ENCODE measurements around the gene GDA. TPM values are rescaled to one million over a fixed set of nuclear protein-coding genes. Genes with fewer than 3 reads are reported as not detected.

Gene GDA
- total and polyA plus RNA-seq, 2 of the 4 experiments (the other 2 are of a cell fraction), result not detected

DNA sequence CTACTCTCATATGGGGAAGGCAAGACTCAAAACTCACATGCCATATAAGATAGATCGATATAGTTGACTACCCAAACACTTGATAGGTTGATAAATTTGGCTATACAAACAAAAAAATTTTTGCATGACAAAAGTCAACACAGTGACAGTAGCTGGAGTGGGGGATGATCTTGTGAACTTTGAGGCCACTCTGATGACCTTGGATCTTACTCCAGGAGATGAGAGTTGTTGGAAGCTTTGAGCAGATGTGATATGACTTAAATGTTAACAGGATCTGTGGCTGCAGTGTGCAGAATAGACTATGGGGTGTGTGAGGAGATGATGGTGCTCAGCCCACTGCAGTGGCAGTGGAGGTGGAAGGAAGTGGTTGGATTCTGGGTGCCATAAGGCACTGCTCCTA is 114.3 kb downstream of the GDA start:
- no peak overlapping the region for H3K18ac ChIP-seq (ENCODE audit: low read depth, low read length)
- H4K91ac ChIP-seq (ENCODE audit: insufficient read depth, low read depth, low read length), result no peak overlapping the region
- no peak overlapping the region for H3K27ac ChIP-seq (ENCODE audit: insufficient read depth, low read length)
- no peak overlapping the region for H4K5ac ChIP-seq (ENCODE audit: low read depth, low read length)
- no CpG with 5 or more reads among the region's 1 CpG for WGBS, 2 experiments (ENCODE audit: extremely low coverage in 2 of 2, insufficient read length in 1 of 2)
- no peak overlapping the region for H2BK120ac ChIP-seq (ENCODE audit: low read depth, low read length)
- H2AK5ac ChIP-seq (ENCODE audit: low read depth, low read length), result no peak overlapping the region
- H3K4me3 ChIP-seq (ENCODE audit: insufficient read depth, low read depth, low read length), result no peak overlapping the region
- H3K27me3 ChIP-seq (ENCODE audit: control insufficient read depth, insufficient read depth, low read length), result peaks cover 5% of the 10 kb centered on the region
- no peaks in the 10 kb centered on the region for H4K20me1 ChIP-seq (ENCODE audit: insufficient read depth, low read length)
- no TSS peak for BruUV-seq (replicated peaks)
- no peaks in the 10 kb centered on the region for H3K79me1 ChIP-seq (ENCODE audit: low read depth in 1 of 2, low read length in 2 of 2)
- ChIA-PET CTCF (interaction anchor here (1.6 kb wide), 1 partner anchor 225 kb away, joined by 3 read pairs; no protein-coding TSS in a partner anchor), POLR2A (ENCODE audit: unreplicated experiment) (no interaction called here)
- no peak overlapping the region for H4K8ac ChIP-seq (ENCODE audit: low read depth in 2 of 2, low read length in 2 of 2)
- dilution Hi-C loops (cut with HindIII; ENCODE audit: low sequenced_read_pairs, unreplicated experiment), result no loop called here
- no peak for ATAC-seq (ENCODE audit: low read depth)
- H3K23ac ChIP-seq (ENCODE audit: low read depth, low read length), result no peak overlapping the region
- H2BK5ac ChIP-seq (ENCODE audit: low read depth, low read length, poor library complexity, severe bottlenecking), result no peak overlapping the region
- no peak overlapping the region for H3K9ac ChIP-seq (ENCODE audit: low read depth, low read length)
- H3K56ac ChIP-seq (ENCODE audit: extremely low read depth, insufficient read depth, low read length), result no peak overlapping the region
- H3K4me2 ChIP-seq (ENCODE audit: low read depth, low read length), result no peak overlapping the region
- TF ChIP-seq POLR2A (IDR thresholded peaks at IDR 0.05; ENCODE audit: low read depth, low read length), result no peak
- TF ChIP-seq BHLHE40 (IDR thresholded peaks at IDR 0.05; ENCODE audit: low read depth, low read length), result no peak
- TF ChIP-seq MAFK (IDR thresholded peaks at IDR 0.05; ENCODE audit: low read depth, low read length), result no peak
- no peak for TF ChIP-seq USF2 (IDR thresholded peaks at IDR 0.05; ENCODE audit: low read depth, low read length)
- TF ChIP-seq MAZ (IDR thresholded peaks at IDR 0.05; ENCODE audit: borderline replicate concordance, low read depth, low read length), result no peak
- TF ChIP-seq NFE2L2 (IDR thresholded peaks at IDR 0.05; ENCODE audit: low read depth, low read length), result no peak
- no peak for TF ChIP-seq FOS (IDR thresholded peaks at IDR 0.05; ENCODE audit: low read depth, low read length)
- TF ChIP-seq ELK1 (IDR thresholded peaks at IDR 0.05; ENCODE audit: borderline replicate concordance, low read depth, low read length), result no peak
- TF ChIP-seq, protein P1, sequence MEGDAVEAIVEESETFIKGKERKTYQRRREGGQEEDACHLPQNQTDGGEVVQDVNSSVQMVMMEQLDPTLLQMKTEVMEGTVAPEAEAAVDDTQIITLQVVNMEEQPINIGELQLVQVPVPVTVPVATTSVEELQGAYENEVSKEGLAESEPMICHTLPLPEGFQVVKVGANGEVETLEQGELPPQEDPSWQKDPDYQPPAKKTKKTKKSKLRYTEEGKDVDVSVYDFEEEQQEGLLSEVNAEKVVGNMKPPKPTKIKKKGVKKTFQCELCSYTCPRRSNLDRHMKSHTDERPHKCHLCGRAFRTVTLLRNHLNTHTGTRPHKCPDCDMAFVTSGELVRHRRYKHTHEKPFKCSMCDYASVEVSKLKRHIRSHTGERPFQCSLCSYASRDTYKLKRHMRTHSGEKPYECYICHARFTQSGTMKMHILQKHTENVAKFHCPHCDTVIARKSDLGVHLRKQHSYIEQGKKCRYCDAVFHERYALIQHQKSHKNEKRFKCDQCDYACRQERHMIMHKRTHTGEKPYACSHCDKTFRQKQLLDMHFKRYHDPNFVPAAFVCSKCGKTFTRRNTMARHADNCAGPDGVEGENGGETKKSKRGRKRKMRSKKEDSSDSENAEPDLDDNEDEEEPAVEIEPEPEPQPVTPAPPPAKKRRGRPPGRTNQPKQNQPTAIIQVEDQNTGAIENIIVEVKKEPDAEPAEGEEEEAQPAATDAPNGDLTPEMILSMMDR (conservative IDR thresholded peaks at IDR 0.05; ENCODE audit: low read depth, low read length), result no peak
- H3K9me3 ChIP-seq (ENCODE audit: control insufficient read depth, insufficient read depth, low read length), result no peaks in the 10 kb centered on the region
- no peak overlapping the region for H2AK9ac ChIP-seq (replicated peaks; ENCODE audit: low read depth, low read length, poor library complexity)
- H2AFZ ChIP-seq (replicated peaks; ENCODE audit: low read length, poor library complexity), result no peak overlapping the region
- H3K4me1 ChIP-seq (ENCODE audit: control insufficient read depth, insufficient read depth, low read length), result no peaks in the 10 kb centered on the region
- no peak for DNase-seq
- no peak overlapping the region for H2BK15ac ChIP-seq (ENCODE audit: low read depth, low read length)
- no peak overlapping the region for H2BK20ac ChIP-seq (ENCODE audit: low read depth, low read length)
- H3K4ac ChIP-seq (ENCODE audit: low read depth, low read length), result no peak overlapping the region
- in situ Hi-C loops (cut with MboI; ENCODE audit: low sequenced_read_pairs), result loop anchor here (25.0 kb wide), 1 partner anchor 451 kb away; no protein-coding TSS in a partner anchor
- H3K14ac ChIP-seq (replicated peaks; ENCODE audit: low read depth, low read length), result no peak overlapping the region
- H3K9me1 ChIP-seq (ENCODE audit: insufficient read depth, low read length), result no peaks in the 10 kb centered on the region
- intact Hi-C loops (cut with micrococcal nuclease), result no loop called here
- no peaks in the 10 kb centered on the region for H3K36me3 ChIP-seq (ENCODE audit: control insufficient read depth, insufficient read depth, low read length)
